HepG2 (cell line): ENCODE data around the gene PSME3IP1. TPM values are rescaled to one million over a fixed set of nuclear protein-coding genes. Genes with fewer than 3 reads are reported as not detected.

Source experiments
- ATF7 ChIP-seq, 2 experiments: fragments of 450-650 bp in 1 of 2; sonication (generic) in 1 of 2; formaldehyde crosslinking in 1 of 2; IDR thresholded peaks; 2 replicates each; pipeline versions ENCODE4 v1.4.0 to v1.6.1; 2016 to 2020; ENCODE audit warnings: antibody characterized with exemption in 1 of 2, mild to moderate bottlenecking in 1 of 2, missing genetic modification reagents in 1 of 2
- HNRNPK ChIP-seq: fragments of 200-400 bp; formaldehyde crosslinking; IDR thresholded peaks from 2 replicates; pipeline ENCODE4 v1.6.1; 2018; ENCODE audit warnings: low read length, low read depth, moderate library complexity, mild to moderate bottlenecking; ENCODE audit not compliant: poor library complexity, severe bottlenecking
- MXD4 ChIP-seq: IDR thresholded peaks from 2 replicates; pipeline ENCODE4 v1.6.1; 2016; ENCODE audit warnings: mild to moderate bottlenecking, missing biosample characterization, missing genetic modification reagents
- PAX8 ChIP-seq: sonication (generic); formaldehyde crosslinking; IDR thresholded peaks from 2 replicates; pipeline ENCODE4 v1.8.0; 2022; ENCODE audit warnings: mild to moderate bottlenecking, missing genetic modification reagents, borderline replicate concordance
- SATB2 ChIP-seq: sonication (generic); formaldehyde crosslinking; IDR thresholded peaks from 2 replicates; pipeline ENCODE4 v1.5.0; 2020; ENCODE audit warnings: missing genetic modification reagents
- SOX6 ChIP-seq, 2 experiments: fragments of 450-650 bp in 1 of 2; sonication (generic) in 1 of 2; formaldehyde crosslinking in 1 of 2; IDR thresholded peaks; 2 replicates each; pipeline versions ENCODE4 v1.4.0 to v1.6.1; 2017 to 2020; ENCODE audit warnings: antibody characterized with exemption in 1 of 2, mild to moderate bottlenecking in 1 of 2, missing genetic modification reagents in 1 of 2
- SPEN ChIP-seq: sonication (generic); formaldehyde crosslinking; IDR thresholded peaks from 2 replicates; pipeline ENCODE4 v1.5.1; 2020; ENCODE audit warnings: low read depth, mild to moderate bottlenecking, missing genetic modification reagents
- TCF7L2 ChIP-seq: IDR thresholded peaks from 2 replicates; pipeline ENCODE4 v1.6.1; 2011; ENCODE audit warnings: mild to moderate bottlenecking, low read depth, low read length, moderate library complexity
- ZFP37 ChIP-seq: sonication (generic); formaldehyde crosslinking; IDR thresholded peaks from 2 replicates; pipeline ENCODE4 v1.4.0; 2020; ENCODE audit warnings: missing genetic modification reagents, borderline replicate concordance
- ZNF318 ChIP-seq: sonication (generic); formaldehyde crosslinking; IDR thresholded peaks from 2 replicates; pipeline ENCODE4 v1.4.0; 2020; ENCODE audit warnings: mild to moderate bottlenecking, missing genetic modification reagents
- ZNF572 ChIP-seq: sonication (generic); formaldehyde crosslinking; IDR thresholded peaks from 2 replicates; pipeline ENCODE4 v1.5.1; 2020; ENCODE audit warnings: mild to moderate bottlenecking, missing genetic modification reagents
- ZNF577 ChIP-seq: sonication (generic); formaldehyde crosslinking; IDR thresholded peaks from 2 replicates; pipeline ENCODE4 v1.4.0; 2020; ENCODE audit warnings: mild to moderate bottlenecking, low read depth, missing genetic modification reagents, borderline replicate concordance
- polyA plus RNA-seq, 8 experiments: library from polyadenylated mRNA; depleted of rRNA in 3 of 8; stranded (reverse) in 7 of 8; unstranded in 1 of 8; fragments of >200 nt; fragmentation: Illumina TruSeq in 4 of 8; extraction: Trizol in 4 of 8; gene quantifications; 2 replicates each; pipeline versions ENCODE4 v1.2.1 to v1.2.3, GENCODE V29; 2011 to 2016; ENCODE audit warnings: low read depth in 4 of 8, missing spikeins in 1 of 8, mixed read lengths in 1 of 8; ENCODE audit not compliant: insufficient read depth in 1 of 8
- total RNA-seq, 5 experiments: library from RNA; depleted of rRNA; stranded (reverse); fragments of >200 nt; fragmentation: Illumina TruSeq; extraction: Trizol; gene quantifications; 2 replicates each; pipeline ENCODE4 v1.2.3, GENCODE V29; 2016; ENCODE audit warnings: low read depth in 1 of 5
- TF ChIP-seq, protein P1 (sequence below), 2 experiments: sonication (generic) in 1 of 2; formaldehyde crosslinking in 1 of 2; IDR thresholded peaks; 2 replicates each; pipeline versions ENCODE4 v1.6.1 to v1.9.0; 2014 to 2022; ENCODE audit warnings: antibody characterized with exemption in 1 of 2, borderline replicate concordance in 1 of 2, inconsistent platforms in 1 of 2, low read depth in 1 of 2, missing genetic modification reagents in 1 of 2

Gene PSME3IP1
- total and polyA plus RNA-seq, 2 of the 13 experiments (the other 11 are each of a cell fraction or from before 2014, with no cell fraction given), result 90.8 to 99.8 TPM

DNA sequence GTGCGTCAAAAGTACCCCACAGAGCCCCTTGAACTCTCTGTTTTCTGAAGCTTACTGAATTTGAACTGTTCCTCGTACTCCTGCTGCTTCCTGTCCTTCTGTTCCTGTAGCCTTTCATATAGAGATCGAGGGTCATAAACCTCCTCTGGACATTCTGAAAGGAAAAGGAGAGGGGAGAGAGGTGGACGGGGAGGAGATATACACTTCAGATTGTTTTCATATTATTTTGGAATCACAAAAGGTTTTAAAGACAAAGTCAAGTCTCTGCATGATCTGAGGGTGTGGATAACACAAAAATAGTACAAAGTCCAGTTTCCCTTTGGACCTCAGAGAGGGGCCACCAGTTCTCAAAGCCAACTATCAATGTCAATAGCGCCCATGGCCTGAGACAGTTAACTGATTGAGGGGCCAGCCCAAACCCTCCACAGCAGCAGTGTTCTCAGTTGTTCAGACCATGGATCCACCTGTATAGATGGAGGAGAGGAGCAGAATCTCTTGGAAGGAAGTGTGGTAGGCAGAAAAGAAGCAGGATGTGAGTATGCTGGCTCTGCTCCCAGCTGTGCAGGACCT lies 13.0 kb downstream of the PSME3IP1 start (continued):
- TF ChIP-seq ZNF318, result no peak
- no peak for TF ChIP-seq SPEN (CRISPR knock-in tag)
- TF ChIP-seq TCF7L2, result no peak
- no peak for TF ChIP-seq ZFP37 (CRISPR knock-in tag)
- TF ChIP-seq ATF7 (IDR thresholded peaks at IDR 0.05), result no peak
- no peak for TF ChIP-seq ATF7 (CRISPR knock-in tag; IDR thresholded peaks at IDR 0.05)
- TF ChIP-seq SATB2 (CRISPR knock-in tag), result no peak
- no peak for TF ChIP-seq HNRNPK
- no peak for TF ChIP-seq ZNF577 (CRISPR knock-in tag)
- TF ChIP-seq PAX8 (CRISPR knock-in tag), result no peak
- TF ChIP-seq, protein P1, sequence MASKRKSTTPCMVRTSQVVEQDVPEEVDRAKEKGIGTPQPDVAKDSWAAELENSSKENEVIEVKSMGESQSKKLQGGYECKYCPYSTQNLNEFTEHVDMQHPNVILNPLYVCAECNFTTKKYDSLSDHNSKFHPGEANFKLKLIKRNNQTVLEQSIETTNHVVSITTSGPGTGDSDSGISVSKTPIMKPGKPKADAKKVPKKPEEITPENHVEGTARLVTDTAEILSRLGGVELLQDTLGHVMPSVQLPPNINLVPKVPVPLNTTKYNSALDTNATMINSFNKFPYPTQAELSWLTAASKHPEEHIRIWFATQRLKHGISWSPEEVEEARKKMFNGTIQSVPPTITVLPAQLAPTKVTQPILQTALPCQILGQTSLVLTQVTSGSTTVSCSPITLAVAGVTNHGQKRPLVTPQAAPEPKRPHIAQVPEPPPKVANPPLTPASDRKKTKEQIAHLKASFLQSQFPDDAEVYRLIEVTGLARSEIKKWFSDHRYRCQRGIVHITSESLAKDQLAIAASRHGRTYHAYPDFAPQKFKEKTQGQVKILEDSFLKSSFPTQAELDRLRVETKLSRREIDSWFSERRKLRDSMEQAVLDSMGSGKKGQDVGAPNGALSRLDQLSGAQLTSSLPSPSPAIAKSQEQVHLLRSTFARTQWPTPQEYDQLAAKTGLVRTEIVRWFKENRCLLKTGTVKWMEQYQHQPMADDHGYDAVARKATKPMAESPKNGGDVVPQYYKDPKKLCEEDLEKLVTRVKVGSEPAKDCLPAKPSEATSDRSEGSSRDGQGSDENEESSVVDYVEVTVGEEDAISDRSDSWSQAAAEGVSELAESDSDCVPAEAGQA (IDR thresholded peaks at IDR 0.05; ENCODE audit: low read depth), result no peak
- TF ChIP-seq, protein P1 (CRISPR knock-in tag; IDR thresholded peaks at IDR 0.05; ENCODE audit: borderline replicate concordance), result no peak
- no peak for TF ChIP-seq SOX6 (IDR thresholded peaks at IDR 0.05)
- TF ChIP-seq SOX6 (CRISPR knock-in tag; IDR thresholded peaks at IDR 0.05), result peak; percentile 52; the same call in 1 of the 2 replicates
- no peak for TF ChIP-seq MXD4 (CRISPR knock-in tag)
- TF ChIP-seq ZNF572, result no peak
